HEK293T (cell line): Measurements from ENCODE around the gene KIAA1217.
"Not testable (repeated sequence)": the region's sequence is repeated elsewhere in the genome, so short reads cannot be mapped to it uniquely, and the experiment has no call there.

Source experiments
- CTCF ChIA-PET: fragments of 350-600 bp; formaldehyde crosslinking; extraction: SDS; loops from one replicate; lab custom pipeline; 2021; ENCODE audit warnings: antibody characterized with exemption, inconsistent platforms; lab: Yijun Ruan, JAX
- POLR2A ChIA-PET: fragments of 350-600 bp; formaldehyde crosslinking; extraction: SDS; loops from one replicate; lab custom pipeline; 2020; ENCODE audit warnings: antibody characterized with exemption, inconsistent platforms; lab: Yijun Ruan, JAX
- DNase-seq: peaks from one replicate; pipeline ENCODE4 v3.0.0; 2012; ENCODE audit warnings: mixed read lengths; ENCODE audit errors: extremely low spot score
- ARNT ChIP-seq: fragments of 450-650 bp; IDR thresholded peaks from 2 replicates; pipeline ENCODE4 v1.6.1; 2017; ENCODE audit warnings: mild to moderate bottlenecking
- BHLHE40 ChIP-seq: fragments of 450-650 bp; IDR thresholded peaks from 2 replicates; pipeline ENCODE4 v1.6.1; 2016; ENCODE audit warnings: mild to moderate bottlenecking, moderate library complexity, borderline replicate concordance
- ELF4 ChIP-seq: fragments of 450-650 bp; IDR thresholded peaks from 2 replicates; pipeline ENCODE4 v1.6.1; 2017; ENCODE audit warnings: antibody characterized with exemption
- FOXA1 ChIP-seq: fragments of 450-650 bp; IDR thresholded peaks from 2 replicates; pipeline ENCODE4 v1.6.1; 2016; ENCODE audit warnings: mild to moderate bottlenecking
- FOXK2 ChIP-seq: fragments of 450-650 bp; IDR thresholded peaks from 2 replicates; pipeline ENCODE4 v1.6.1; 2016; ENCODE audit warnings: mild to moderate bottlenecking
- FOXM1 ChIP-seq: fragments of 450-650 bp; IDR thresholded peaks from 2 replicates; pipeline ENCODE4 v1.6.1; 2017; ENCODE audit warnings: mild to moderate bottlenecking, borderline replicate concordance
- HDGF ChIP-seq: fragments of 450-650 bp; IDR thresholded peaks from 2 replicates; pipeline ENCODE4 v1.6.1; 2017; ENCODE audit warnings: antibody characterized with exemption, borderline replicate concordance
- L3MBTL2 ChIP-seq: fragments of 450-650 bp; conservative IDR thresholded peaks from 2 replicates; pipeline ENCODE4 v1.6.1; 2016; ENCODE audit warnings: mild to moderate bottlenecking
- LEF1 ChIP-seq: fragments of 450-650 bp; IDR thresholded peaks from 2 replicates; pipeline ENCODE4 v1.6.1; 2017; ENCODE audit warnings: mild to moderate bottlenecking, borderline replicate concordance
- NFRKB ChIP-seq: fragments of 450-650 bp; IDR thresholded peaks from 2 replicates; pipeline ENCODE4 v1.6.1; 2016; ENCODE audit warnings: mild to moderate bottlenecking, moderate library complexity
- SP1 ChIP-seq: fragments of 450-650 bp; IDR thresholded peaks from 2 replicates; pipeline ENCODE4 v1.6.1; 2017
- SUZ12 ChIP-seq: fragments of 450-650 bp; IDR thresholded peaks from 2 replicates; pipeline ENCODE4 v1.6.1; 2016; ENCODE audit warnings: mild to moderate bottlenecking
- TARDBP ChIP-seq: fragments of 450-650 bp; IDR thresholded peaks from 2 replicates; pipeline ENCODE4 v1.6.1; 2016
- ZNF384 ChIP-seq: fragments of 450-650 bp; IDR thresholded peaks from 2 replicates; pipeline ENCODE4 v1.6.1; 2016
- TF ChIP-seq, protein P1 (sequence below): fragments of 450-650 bp; IDR thresholded peaks from 2 replicates; pipeline ENCODE4 v1.6.1; 2016

KIAA1217 gene

DNA sequence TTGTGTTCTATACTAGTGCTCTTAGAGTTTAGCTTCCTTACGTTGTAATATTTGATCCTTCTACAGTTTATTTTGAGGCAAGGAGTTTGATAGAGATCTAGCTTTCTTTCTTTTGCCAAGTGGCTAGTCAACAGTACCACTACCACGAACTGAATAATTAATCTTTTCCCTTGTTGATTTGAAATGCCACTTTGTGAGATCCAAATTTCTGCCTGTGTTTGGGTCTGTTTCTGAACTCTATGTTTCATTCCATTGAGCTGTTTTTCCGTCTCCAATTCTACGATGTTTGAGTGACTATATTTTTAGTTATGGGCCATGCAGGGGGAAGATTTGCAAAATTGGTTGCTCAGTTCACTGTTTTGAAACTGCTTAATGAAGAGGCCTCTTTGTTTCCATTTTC is 134.7 kb downstream of the KIAA1217 start:
- DNase-seq = no peak
- ChIA-PET POLR2A (no interaction called here), CTCF (no interaction called here)
- TF ChIP-seq ZNF384 (no peak), SUZ12 (no peak), ELF4 (no peak), FOXM1 (no peak), BHLHE40 (no peak), L3MBTL2 (no peak), FOXK2 (no peak), LEF1 (no peak), ARNT (no peak), HDGF (no peak), TARDBP (no peak), SP1 (no peak)
- TF ChIP-seq, protein P1, sequence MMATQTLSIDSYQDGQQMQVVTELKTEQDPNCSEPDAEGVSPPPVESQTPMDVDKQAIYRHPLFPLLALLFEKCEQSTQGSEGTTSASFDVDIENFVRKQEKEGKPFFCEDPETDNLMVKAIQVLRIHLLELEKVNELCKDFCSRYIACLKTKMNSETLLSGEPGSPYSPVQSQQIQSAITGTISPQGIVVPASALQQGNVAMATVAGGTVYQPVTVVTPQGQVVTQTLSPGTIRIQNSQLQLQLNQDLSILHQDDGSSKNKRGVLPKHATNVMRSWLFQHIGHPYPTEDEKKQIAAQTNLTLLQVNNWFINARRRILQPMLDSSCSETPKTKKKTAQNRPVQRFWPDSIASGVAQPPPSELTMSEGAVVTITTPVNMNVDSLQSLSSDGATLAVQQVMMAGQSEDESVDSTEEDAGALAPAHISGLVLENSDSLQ = no peak

DNA sequence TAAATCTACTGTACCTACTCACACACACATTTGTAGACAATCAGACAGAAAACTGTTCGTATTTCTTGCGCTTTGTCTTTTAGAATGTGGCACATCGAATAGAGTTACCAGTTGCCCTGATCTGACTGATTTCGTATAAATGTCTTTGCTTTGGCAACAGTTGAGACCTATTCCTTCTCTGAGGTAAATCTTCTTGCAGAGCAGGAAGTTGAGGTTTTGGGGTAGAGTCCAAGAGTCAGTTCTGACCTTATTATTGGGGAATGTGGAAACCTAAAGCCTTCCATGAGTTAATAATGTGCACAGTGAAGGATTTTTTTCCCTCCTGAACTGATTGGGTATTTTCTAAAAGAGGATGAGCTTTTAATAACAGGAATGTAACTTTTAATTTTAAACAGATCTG is 135.3 kb downstream of the KIAA1217 start:
- TF ChIP-seq NFRKB (no peak), SP1 (no peak), BHLHE40 (no peak), FOXK2 (no peak), ARNT (no peak)
- TF ChIP-seq, protein P1 = no peak
- POLR2A ChIA-PET = no interaction called here
- CTCF ChIA-PET = no interaction called here
- DNase-seq = no peak

GRCh38 chr10:24344695-24345463 is 135.9 kb downstream of the KIAA1217 start:
- TF ChIP-seq HDGF = no peak
- ChIA-PET POLR2A (no interaction called here), CTCF (no interaction called here)
- DNase-seq = no peak

DNA sequence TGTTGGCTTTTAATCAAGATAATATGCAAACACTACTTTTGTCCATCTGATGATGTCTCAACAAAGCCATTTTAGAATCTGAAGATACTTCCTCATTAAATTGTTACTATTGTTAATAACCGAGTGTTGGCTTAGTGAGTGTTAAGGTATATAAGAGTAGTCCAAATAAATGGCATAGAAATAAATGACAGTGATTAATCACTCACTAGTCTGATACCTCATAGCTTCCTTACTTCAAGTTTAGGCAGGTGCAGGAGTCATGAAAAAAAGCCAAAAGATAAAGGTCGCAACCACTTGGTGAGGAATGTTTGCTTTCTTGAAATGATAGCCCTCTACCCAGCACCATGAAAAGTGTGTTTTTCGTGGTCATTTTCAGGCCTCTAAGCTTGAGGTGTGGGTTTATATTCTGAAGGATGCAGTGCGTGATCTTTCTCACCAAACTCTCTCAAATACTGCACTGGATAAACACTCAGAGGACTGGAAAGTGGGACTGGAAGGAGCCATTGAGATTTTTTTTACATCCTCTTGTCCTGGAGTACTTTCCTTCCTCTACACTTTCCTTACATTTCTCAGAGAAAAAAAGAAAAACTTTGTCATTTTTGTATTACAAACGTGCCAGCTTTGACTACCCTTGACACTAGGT is 138.1 kb downstream of the KIAA1217 start:
- ChIA-PET POLR2A (no interaction called here), CTCF (no interaction called here)
- no peak for DNase-seq
- TF ChIP-seq NFRKB (no peak), FOXK2 (no peak), ELF4 (no peak), ARNT (no peak), BHLHE40 (no peak), LEF1 (no peak), SP1 (no peak), FOXA1 (no peak), TARDBP (no peak), FOXM1 (no peak), ZNF384 (no peak)
- TF ChIP-seq, protein P1 = no peak

GRCh38 chr10:24349379-24350001 is 140.6 kb downstream of the KIAA1217 start:
- TF ChIP-seq ARNT (no peak), FOXK2 (no peak)
- TF ChIP-seq, protein P1 = no peak
- POLR2A ChIA-PET = no interaction called here
- CTCF ChIA-PET = interaction anchor here (1.3 kb wide), 1 partner anchor 355 kb away, joined by 4 read pairs; no protein-coding TSS in a partner anchor
- no peak for DNase-seq

DNA sequence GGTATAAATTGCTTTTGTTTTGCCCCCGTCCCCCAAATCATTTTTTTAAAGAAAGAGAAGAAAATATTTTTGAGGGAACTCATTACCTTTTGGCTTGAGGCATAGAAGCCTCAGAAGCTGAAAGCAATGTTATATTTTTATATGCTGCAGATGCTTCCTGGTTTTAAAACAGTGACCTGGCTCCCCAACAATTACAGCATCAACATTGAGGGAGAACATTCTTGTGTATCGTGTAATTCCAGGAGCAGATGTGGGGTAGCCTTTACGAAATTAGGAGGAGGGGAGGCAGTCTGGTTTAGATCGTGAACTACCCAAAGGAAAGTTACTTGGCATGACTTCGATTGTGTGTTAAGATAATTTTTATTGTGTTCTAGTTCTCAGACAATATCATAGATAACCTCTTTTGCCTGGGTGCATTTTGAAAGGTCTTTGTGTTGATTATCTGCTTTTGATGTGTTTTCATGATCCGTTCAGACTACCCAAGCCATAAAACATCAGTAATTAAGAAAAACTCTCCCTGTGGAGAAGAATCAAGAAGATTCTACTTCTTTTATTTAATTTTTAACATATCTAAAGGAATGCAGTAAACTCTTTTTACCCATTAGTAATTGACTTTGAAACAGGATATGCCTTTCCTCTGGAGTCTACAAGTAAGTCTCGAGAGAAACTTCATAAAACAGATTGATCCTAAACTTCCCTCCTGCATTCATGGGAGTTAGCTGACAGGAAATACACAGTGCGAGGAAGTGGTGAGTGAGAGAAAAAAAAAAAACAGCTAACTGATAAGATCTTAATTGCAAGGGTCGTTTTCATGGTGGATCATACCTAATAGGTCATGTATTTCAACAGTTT is 141.4 kb downstream of the KIAA1217 start:
- DNase-seq = no peak
- CTCF ChIA-PET = interaction anchor here (0.6 to 1.3 kb wide), 2 partner anchors 17 to 355 kb away, joined by 4 to 5 read pairs; no protein-coding TSS in a partner anchor
- TF ChIP-seq ZNF384 (peak; percentile 76), FOXK2 (no peak)
- POLR2A ChIA-PET = no interaction called here

- CTCF ChIA-PET = interaction anchor here (0.6 to 0.7 kb wide), 2 partner anchors 16 to 902 kb away, joined by 3 to 5 read pairs; no protein-coding TSS in a partner anchor
- DNase-seq, POLR2A ChIA-PET: not testable (repeated sequence)
These were observed 141.9 kb downstream of the KIAA1217 start for GRCh38 chr10:24350922-24351225.
